Osteocyte (in vitro differentiated cells): ENCODE data around the gene NRXN3. TPM values are rescaled to one million over a fixed set of nuclear protein-coding genes. Genes with fewer than 3 reads are reported as not detected.

Source experiments
- DNase-seq: peaks from one replicate; pipeline ENCODE4 v3.0.0; 2021; ENCODE audit warnings: mixed read lengths; ENCODE audit not compliant: unreplicated experiment; ENCODE audit errors: extremely low spot score
- H3K27ac Mint-ChIP-seq: one replicate; pipeline ENCODE4 v1.8.0; 2021; ENCODE audit warnings: mild to moderate bottlenecking, mixed read lengths; ENCODE audit not compliant: unreplicated experiment
- H3K27me3 Mint-ChIP-seq: one replicate; pipeline ENCODE4 v1.8.0; 2021; ENCODE audit warnings: mixed read lengths; ENCODE audit not compliant: unreplicated experiment
- H3K36me3 Mint-ChIP-seq: one replicate; pipeline ENCODE4 v1.8.0; 2021; ENCODE audit warnings: mixed read lengths; ENCODE audit not compliant: unreplicated experiment
- H3K4me1 Mint-ChIP-seq: one replicate; pipeline ENCODE4 v1.8.0; 2021; ENCODE audit warnings: mixed read lengths; ENCODE audit not compliant: unreplicated experiment
- H3K4me3 Mint-ChIP-seq: one replicate; pipeline ENCODE4 v1.8.0; 2021; ENCODE audit warnings: mild to moderate bottlenecking, moderate library complexity, mixed read lengths; ENCODE audit not compliant: unreplicated experiment
- H3K9me3 Mint-ChIP-seq: one replicate; pipeline ENCODE4 v1.8.0; 2021; ENCODE audit warnings: mixed read lengths; ENCODE audit not compliant: unreplicated experiment
- CTCF ChIP-seq: fragments of 200-600 bp; sonication (generic); IDR thresholded peaks from 2 replicates; pipeline ENCODE4 v1.5.0; 2021; ENCODE audit warnings: antibody characterized with exemption, mild to moderate bottlenecking, moderate library complexity
- total RNA-seq: library from RNA; stranded (reverse); gene quantifications from 2 replicates; pipeline ENCODE4 v1.2.1, GENCODE V29; 2021

NRXN3 gene
- total RNA-seq, 1 donor from 2014 or later, result 26.5 TPM

GRCh38 chr14:78947681-78948080, 777.5 kb downstream of the NRXN3 start:
- Mint-ChIP-seq H3K27me3 (peaks cover 18% of the 10 kb centered on the region), H3K4me1 (no peaks in the 10 kb centered on the region), H3K27ac (no peak overlapping the region), H3K9me3 (no peaks in the 10 kb centered on the region), H3K4me3 (no peak overlapping the region), H3K36me3 (no peaks in the 10 kb centered on the region)
- TF ChIP-seq CTCF, result no peak
- DNase-seq, result no peak

GRCh38 chr14:78950649-78951048, 780.5 kb downstream of the NRXN3 start:
- H3K4me3 Mint-ChIP-seq, result no peak overlapping the region
- H3K36me3 Mint-ChIP-seq, result no peaks in the 10 kb centered on the region
- no peaks in the 10 kb centered on the region for H3K9me3 Mint-ChIP-seq
- H3K4me1 Mint-ChIP-seq, result no peaks in the 10 kb centered on the region
- no peak for DNase-seq
- H3K27ac Mint-ChIP-seq, result no peak overlapping the region
- peaks cover 1% of the 10 kb centered on the region for H3K27me3 Mint-ChIP-seq
- TF ChIP-seq CTCF, result no peak

GRCh38 chr14:78951602-78952001, 781.4 kb downstream of the NRXN3 start:
- Mint-ChIP-seq H3K4me3 (no peak overlapping the region), H3K27ac (no peak overlapping the region), H3K4me1 (no peaks in the 10 kb centered on the region), H3K9me3 (no peaks in the 10 kb centered on the region), H3K36me3 (no peaks in the 10 kb centered on the region), H3K27me3 (no peaks in the 10 kb centered on the region)
- DNase-seq, result no peak
- TF ChIP-seq CTCF, result no peak

GRCh38 chr14:78959674-78960264, 789.6 kb downstream of the NRXN3 start:
- H3K4me1 Mint-ChIP-seq, result peaks cover 12% of the 10 kb centered on the region
- DNase-seq, result peak; percentile 87
- peaks cover 2% of the 10 kb centered on the region for H3K27me3 Mint-ChIP-seq
- H3K9me3 Mint-ChIP-seq, result no peaks in the 10 kb centered on the region
- TF ChIP-seq CTCF, result peak; percentile 90
- no peaks in the 10 kb centered on the region for H3K36me3 Mint-ChIP-seq
- H3K4me3 Mint-ChIP-seq, result peak overlapping the region; percentile 24
- peak overlapping the region; percentile 33 for H3K27ac Mint-ChIP-seq

- Mint-ChIP-seq H3K4me1 (peaks cover 11% of the 10 kb centered on the region), H3K4me3 (no peak overlapping the region)
Observed at GRCh38 chr14:78967111-78967809, 797.1 kb downstream of the NRXN3 start.

More at GRCh38 chr14:78967111-78967809, 797.1 kb downstream of the NRXN3 start:
- Mint-ChIP-seq H3K36me3 (no peaks in the 10 kb centered on the region), H3K9me3 (no peaks in the 10 kb centered on the region), H3K27ac (no peak overlapping the region), H3K27me3 (no peaks in the 10 kb centered on the region)
- no peak for TF ChIP-seq CTCF
- DNase-seq, result no peak
